Measurements from ENCODE around the gene ADGRG2.

ADGRG2 gene

DNA sequence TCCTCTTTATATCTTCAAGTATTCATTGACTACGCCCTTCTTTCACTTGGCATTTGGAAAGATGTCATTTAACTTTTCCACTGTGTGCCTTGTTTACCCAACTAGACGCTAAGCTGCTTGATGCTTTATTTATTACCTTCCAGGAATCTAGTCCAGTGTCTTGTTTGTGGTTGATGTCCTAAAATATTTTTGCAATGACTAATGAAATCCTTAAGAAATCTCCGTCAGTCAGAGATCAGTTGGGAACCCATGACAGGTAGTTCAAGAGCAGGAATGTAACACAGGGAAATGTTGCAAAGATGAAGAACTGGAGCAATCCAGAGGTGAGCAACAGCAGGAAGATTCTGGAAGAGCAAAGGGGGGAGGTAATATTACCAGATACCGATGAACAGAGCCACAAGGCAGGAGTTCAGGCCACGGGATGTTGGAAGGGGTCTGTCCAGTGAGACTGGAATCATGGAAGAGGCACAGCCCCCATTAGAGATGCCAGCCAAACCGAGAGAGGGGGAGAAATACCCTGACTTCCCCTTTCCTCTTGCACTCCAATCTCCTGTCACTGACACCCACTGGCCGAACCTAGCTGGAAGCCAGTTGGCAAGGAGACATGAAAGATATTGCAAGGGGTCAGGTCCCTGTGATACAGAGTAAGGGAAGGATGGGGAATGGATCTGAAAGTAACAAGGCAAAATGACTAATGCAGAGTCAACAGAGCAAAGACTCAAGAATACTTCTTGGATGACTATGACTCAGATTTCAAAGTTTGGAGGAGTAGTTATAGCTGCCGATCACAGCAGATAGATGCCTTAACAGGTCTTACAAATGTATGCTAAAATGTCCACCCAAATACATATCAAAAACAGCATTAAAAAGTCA is 75.7 kb downstream of the ADGRG2 start (continued):
- TF ChIP-seq GLIS2 (tag by site-specific recombination; IDR thresholded peaks at IDR 0.05) (no peak), ZBTB17 (tag by site-specific recombination; IDR thresholded peaks at IDR 0.05) (peak; percentile 13; the same call in 1 of the 2 replicates), ZBTB48 (tag by site-specific recombination; IDR thresholded peaks at IDR 0.05) (peak; percentile 62; the same call in 1 of the 2 replicates), ZNF623 (tag by site-specific recombination; IDR thresholded peaks at IDR 0.05) (no peak), ZNF211 (tag by site-specific recombination; IDR thresholded peaks at IDR 0.05; ENCODE audit: low read depth) (no peak), ZNF239 (tag by site-specific recombination; IDR thresholded peaks at IDR 0.05) (no peak), ZNF548 (tag by site-specific recombination; IDR thresholded peaks at IDR 0.05) (no peak)
- TF ChIP-seq, protein P1, sequence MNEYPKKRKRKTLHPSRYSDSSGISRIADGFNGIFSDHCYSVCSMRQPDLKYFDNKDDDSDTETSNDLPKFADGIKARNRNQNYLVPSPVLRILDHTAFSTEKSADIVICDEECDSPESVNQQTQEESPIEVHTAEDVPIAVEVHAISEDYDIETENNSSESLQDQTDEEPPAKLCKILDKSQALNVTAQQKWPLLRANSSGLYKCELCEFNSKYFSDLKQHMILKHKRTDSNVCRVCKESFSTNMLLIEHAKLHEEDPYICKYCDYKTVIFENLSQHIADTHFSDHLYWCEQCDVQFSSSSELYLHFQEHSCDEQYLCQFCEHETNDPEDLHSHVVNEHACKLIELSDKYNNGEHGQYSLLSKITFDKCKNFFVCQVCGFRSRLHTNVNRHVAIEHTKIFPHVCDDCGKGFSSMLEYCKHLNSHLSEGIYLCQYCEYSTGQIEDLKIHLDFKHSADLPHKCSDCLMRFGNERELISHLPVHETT (tag by site-specific recombination; IDR thresholded peaks at IDR 0.05), result no peak
- TF ChIP-seq, protein P2, sequence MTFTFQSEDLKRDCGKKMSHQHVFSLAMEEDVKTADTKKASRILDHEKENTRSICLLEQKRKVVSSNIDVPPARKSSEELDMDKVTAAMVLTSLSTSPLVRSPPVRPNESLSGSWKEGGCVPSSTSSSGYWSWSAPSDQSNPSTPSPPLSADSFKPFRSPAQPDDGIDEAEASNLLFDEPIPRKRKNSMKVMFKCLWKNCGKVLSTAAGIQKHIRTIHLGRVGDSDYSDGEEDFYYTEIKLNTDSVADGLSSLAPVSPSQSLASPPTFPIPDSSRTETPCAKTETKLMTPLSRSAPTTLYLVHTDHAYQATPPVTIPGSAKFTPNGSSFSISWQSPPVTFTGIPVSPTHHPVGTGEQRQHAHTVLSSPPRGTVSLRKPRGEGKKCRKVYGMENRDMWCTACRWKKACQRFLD (tag by site-specific recombination; IDR thresholded peaks at IDR 0.05), result no peak

DNA sequence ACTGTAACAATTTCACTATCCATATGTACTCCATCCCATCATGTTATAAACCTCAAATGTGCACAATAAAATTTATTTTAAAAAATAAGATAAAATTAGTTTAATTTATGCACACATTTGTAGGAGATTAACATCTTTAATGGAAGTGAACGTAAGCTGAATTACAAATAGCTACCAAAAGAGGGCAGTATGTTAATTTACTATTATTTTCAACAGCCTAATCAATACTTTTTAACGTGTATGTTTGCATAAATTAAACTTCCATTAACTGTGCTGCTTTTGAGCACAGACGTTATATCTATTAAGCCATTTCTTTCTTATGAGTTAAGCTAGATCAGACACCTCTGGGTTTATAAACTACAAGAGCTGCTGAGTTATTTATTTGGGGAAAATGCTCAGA is 81.9 kb downstream of the ADGRG2 start:
- no peaks in the 10 kb centered on the region for H3K4me1 ChIP-seq (ENCODE audit: control insufficient read depth, insufficient read depth, low read length)
- H3K27ac ChIP-seq (ENCODE audit: extremely low read depth, low read depth, low read length), result no peak overlapping the region
- no peaks in the 10 kb centered on the region for H3K36me3 ChIP-seq (ENCODE audit: control insufficient read depth in 2 of 2, insufficient read depth in 1 of 2, low read length in 2 of 2)
- POLR2A ChIA-PET, result no interaction called here
- H3K9me3 ChIP-seq (ENCODE audit: control insufficient read depth, insufficient read depth, low read depth, low read length), result no peaks in the 10 kb centered on the region
- no peak overlapping the region for H3K4me3 ChIP-seq (ENCODE audit: low read depth, low read length)
- CTCF ChIA-PET, result interaction anchor here (0.5 to 2.3 kb wide), 25 partner anchors 10 to 1200 kb away, joined by 3 to 12 read pairs (median 3); no protein-coding TSS in a partner anchor
- TF ChIP-seq ZNF112 (tag by site-specific recombination; IDR thresholded peaks at IDR 0.05), result no peak
- TF ChIP-seq, protein P3, sequence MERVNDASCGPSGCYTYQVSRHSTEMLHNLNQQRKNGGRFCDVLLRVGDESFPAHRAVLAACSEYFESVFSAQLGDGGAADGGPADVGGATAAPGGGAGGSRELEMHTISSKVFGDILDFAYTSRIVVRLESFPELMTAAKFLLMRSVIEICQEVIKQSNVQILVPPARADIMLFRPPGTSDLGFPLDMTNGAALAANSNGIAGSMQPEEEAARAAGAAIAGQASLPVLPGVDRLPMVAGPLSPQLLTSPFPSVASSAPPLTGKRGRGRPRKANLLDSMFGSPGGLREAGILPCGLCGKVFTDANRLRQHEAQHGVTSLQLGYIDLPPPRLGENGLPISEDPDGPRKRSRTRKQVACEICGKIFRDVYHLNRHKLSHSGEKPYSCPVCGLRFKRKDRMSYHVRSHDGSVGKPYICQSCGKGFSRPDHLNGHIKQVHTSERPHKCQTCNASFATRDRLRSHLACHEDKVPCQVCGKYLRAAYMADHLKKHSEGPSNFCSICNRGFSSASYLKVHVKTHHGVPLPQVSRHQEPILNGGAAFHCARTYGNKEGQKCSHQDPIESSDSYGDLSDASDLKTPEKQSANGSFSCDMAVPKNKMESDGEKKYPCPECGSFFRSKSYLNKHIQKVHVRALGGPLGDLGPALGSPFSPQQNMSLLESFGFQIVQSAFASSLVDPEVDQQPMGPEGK (tag by site-specific recombination; IDR thresholded peaks at IDR 0.05), result no peak
- TF ChIP-seq ZNF341 (tag by site-specific recombination; IDR thresholded peaks at IDR 0.05; ENCODE audit: low read depth), result no peak
- no peak for TF ChIP-seq SALL2 (tag by site-specific recombination; IDR thresholded peaks at IDR 0.05; ENCODE audit: borderline replicate concordance)
- no peak for TF ChIP-seq ZNF701 (tag by site-specific recombination; IDR thresholded peaks at IDR 0.05)
- TF ChIP-seq, protein P2 (tag by site-specific recombination; IDR thresholded peaks at IDR 0.05), result no peak

DNA sequence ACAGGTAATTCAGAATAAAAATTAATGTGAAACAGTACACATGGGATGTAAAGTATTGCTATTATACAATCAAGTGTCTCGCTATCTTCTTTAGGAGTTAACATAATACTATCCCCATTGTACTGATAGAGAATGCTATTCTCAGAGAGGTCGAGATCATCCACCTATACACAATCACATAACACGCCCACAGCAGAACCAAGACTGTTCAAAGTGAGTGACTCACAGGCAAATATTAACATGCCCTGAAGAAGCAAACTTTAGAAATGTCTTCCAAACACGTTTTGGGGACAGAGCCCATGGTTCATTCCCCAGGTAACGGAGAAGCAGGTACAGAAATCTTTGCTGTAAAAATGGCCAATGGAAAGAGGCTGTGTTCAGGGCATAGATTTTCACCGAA is 88.2 kb downstream of the ADGRG2 start:
- H3K27ac ChIP-seq (ENCODE audit: extremely low read depth, low read depth, low read length), result no peak overlapping the region
- ChIA-PET CTCF (interaction anchor here (0.6 kb wide), 1 partner anchor 615 kb away, joined by 4 read pairs; no protein-coding TSS in a partner anchor), POLR2A (no interaction called here)
- H3K9me3 ChIP-seq (ENCODE audit: control insufficient read depth, insufficient read depth, low read depth, low read length), result no peaks in the 10 kb centered on the region
- H3K36me3 ChIP-seq (ENCODE audit: control insufficient read depth in 2 of 2, insufficient read depth in 1 of 2, low read length in 2 of 2), result no peaks in the 10 kb centered on the region
- H3K4me1 ChIP-seq (ENCODE audit: control insufficient read depth, insufficient read depth, low read length), result no peaks in the 10 kb centered on the region
- H3K4me3 ChIP-seq (ENCODE audit: low read depth, low read length), result no peak overlapping the region
- no peak for TF ChIP-seq ZBTB17 (tag by site-specific recombination; IDR thresholded peaks at IDR 0.05)
- TF ChIP-seq ZBTB48 (tag by site-specific recombination; IDR thresholded peaks at IDR 0.05), result no peak
- no peak for TF ChIP-seq MZF1 (tag by site-specific recombination; IDR thresholded peaks at IDR 0.05; ENCODE audit: borderline replicate concordance)
- TF ChIP-seq BCL11A (tag by site-specific recombination; IDR thresholded peaks at IDR 0.05; ENCODE audit: low read depth), result no peak
- TF ChIP-seq ZNF416 (tag by site-specific recombination; IDR thresholded peaks at IDR 0.05), result no peak
- no peak for TF ChIP-seq SP3 (tag by site-specific recombination; IDR thresholded peaks at IDR 0.05)
- TF ChIP-seq, protein P4, sequence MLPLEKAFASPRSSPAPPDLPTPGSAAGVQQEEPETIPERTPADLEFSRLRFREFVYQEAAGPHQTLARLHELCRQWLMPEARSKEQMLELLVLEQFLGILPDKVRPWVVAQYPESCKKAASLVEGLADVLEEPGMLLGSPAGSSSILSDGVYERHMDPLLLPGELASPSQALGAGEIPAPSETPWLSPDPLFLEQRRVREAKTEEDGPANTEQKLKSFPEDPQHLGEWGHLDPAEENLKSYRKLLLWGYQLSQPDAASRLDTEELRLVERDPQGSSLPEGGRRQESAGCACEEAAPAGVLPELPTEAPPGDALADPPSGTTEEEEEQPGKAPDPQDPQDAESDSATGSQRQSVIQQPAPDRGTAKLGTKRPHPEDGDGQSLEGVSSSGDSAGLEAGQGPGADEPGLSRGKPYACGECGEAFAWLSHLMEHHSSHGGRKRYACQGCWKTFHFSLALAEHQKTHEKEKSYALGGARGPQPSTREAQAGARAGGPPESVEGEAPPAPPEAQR (tag by site-specific recombination; IDR thresholded peaks at IDR 0.05), result no peak
- TF ChIP-seq, protein P5, sequence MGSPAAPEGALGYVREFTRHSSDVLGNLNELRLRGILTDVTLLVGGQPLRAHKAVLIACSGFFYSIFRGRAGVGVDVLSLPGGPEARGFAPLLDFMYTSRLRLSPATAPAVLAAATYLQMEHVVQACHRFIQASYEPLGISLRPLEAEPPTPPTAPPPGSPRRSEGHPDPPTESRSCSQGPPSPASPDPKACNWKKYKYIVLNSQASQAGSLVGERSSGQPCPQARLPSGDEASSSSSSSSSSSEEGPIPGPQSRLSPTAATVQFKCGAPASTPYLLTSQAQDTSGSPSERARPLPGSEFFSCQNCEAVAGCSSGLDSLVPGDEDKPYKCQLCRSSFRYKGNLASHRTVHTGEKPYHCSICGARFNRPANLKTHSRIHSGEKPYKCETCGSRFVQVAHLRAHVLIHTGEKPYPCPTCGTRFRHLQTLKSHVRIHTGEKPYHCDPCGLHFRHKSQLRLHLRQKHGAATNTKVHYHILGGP (tag by site-specific recombination; IDR thresholded peaks at IDR 0.05), result no peak
- TF ChIP-seq, protein P6, sequence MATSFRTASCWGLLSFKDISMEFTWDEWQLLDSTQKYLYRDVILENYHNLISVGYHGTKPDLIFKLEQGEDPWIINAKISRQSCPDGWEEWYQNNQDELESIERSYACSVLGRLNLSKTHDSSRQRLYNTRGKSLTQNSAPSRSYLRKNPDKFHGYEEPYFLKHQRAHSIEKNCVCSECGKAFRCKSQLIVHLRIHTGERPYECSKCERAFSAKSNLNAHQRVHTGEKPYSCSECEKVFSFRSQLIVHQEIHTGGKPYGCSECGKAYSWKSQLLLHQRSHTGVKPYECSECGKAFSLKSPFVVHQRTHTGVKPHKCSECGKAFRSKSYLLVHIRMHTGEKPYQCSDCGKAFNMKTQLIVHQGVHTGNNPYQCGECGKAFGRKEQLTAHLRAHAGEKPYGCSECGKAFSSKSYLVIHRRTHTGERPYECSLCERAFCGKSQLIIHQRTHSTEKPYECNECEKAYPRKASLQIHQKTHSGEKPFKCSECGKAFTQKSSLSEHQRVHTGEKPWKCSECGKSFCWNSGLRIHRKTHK (tag by site-specific recombination; IDR thresholded peaks at IDR 0.05), result no peak
- no peak for TF ChIP-seq ZNF791 (tag by site-specific recombination; IDR thresholded peaks at IDR 0.05)

Measured in HEK293 (cell line).